ENCODE results near the gene ZCCHC17. TPM values are rescaled to one million over a fixed set of nuclear protein-coding genes. Genes with fewer than 3 reads are reported as not detected.

The ZCCHC17 gene
- total RNA-seq, 2 experiments from 2014 or later = 23.6 to 24.4 TPM

DNA sequence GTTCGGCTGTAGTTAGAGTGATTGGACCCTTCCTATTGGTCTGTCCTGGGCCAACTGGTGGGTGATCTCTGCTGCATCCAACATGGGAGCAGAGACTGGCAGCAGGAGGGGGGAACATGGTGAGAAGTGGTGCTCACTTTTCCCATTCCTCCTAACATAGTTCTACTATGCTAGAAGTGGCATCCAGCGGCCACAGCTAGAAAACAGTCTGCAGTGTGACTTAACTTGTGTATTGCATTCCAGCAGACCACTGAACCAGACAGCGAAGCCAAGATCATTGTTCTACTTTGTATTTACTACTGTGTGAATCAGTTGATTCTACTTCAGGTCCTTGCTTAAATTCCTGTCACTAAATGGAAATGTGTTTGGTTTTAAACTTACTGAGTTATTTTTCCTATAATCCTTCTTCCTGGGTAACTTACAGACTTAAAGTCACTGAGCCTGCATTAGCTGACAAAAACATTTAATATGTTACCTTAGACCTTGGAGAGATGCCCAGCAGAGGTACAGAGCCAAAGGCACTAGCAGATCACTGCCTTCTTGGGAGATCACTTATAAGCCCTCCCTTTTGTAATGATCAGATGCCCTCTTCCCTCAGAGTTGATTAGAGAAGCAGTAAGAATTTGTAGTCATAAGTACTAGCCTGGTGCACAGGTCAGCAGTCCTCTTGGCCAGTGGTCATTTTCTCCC is 67.9 kb downstream of the ZCCHC17 start:
- Mint-ChIP-seq H3K27ac (no peak overlapping the region), H3K4me1 (peaks cover 1% of the 10 kb centered on the region), H3K27me3 (no peaks in the 10 kb centered on the region), H3K9me3 (no peaks in the 10 kb centered on the region), H3K36me3 (peaks cover 12% of the 10 kb centered on the region), H3K4me3 (no peak overlapping the region)
- DNase-seq = no peak
- POLR2A ChIA-PET = no interaction called here
- ATAC-seq (ENCODE audit: low read depth) = no peak

DNA sequence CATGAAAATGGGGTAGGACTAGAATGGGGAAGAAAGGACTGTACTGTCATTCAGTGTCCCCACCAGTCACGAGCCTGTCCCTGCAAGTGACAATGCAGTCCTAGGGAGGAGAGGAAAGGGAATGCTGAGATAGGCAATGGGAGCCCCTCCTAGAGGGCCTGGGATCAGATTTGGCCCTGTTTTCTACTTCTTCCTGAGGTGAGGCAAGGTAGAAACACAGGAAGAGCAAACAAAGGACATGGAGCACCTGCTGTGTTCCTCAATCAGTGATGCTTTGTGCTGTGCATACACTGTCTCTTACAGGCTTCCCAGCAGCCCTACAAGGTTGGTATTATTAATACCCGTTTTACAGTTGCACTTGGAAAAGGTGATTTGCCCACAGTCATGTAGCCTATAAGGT is 70.0 kb downstream of the ZCCHC17 start:
- Mint-ChIP-seq H3K27ac (no peak overlapping the region), H3K4me1 (peaks cover 1% of the 10 kb centered on the region), H3K4me3 (no peak overlapping the region), H3K9me3 (no peaks in the 10 kb centered on the region), H3K27me3 (no peaks in the 10 kb centered on the region), H3K36me3 (peaks cover 12% of the 10 kb centered on the region)
- POLR2A ChIA-PET = no interaction called here
- DNase-seq = no peak
- ATAC-seq (ENCODE audit: low read depth) = no peak

DNA sequence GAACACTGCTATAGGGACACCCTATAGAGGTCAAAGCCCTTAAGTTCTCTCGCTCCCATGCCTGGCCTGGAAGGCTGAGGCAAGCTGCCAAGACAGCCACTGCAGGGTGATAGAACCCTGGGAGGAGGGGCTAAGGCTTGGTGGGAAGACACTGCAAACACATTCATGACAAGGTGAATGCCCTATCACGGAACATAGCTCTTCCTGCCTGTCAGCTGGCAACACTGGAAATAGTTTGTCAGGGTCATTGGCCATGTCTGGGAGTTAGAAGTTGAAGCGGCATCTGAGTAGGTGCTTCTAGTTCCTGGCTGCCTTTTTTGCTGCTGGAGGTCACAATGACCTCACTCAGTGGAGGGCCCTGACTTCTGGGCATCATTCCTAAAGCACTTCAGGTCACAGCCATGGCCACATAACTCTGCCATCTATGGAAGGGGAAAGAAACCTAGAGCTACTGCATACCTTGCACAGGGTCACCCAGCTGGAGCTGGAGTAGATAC is 71.8 kb downstream of the ZCCHC17 start:
- Mint-ChIP-seq H3K4me3 (no peak overlapping the region), H3K9me3 (no peaks in the 10 kb centered on the region), H3K4me1 (peaks cover 13% of the 10 kb centered on the region), H3K36me3 (peaks cover 12% of the 10 kb centered on the region), H3K27me3 (peaks cover 3% of the 10 kb centered on the region), H3K27ac (no peak overlapping the region)
- POLR2A ChIA-PET = no interaction called here
- no peak for ATAC-seq (ENCODE audit: low read depth)
- no peak for DNase-seq

DNA sequence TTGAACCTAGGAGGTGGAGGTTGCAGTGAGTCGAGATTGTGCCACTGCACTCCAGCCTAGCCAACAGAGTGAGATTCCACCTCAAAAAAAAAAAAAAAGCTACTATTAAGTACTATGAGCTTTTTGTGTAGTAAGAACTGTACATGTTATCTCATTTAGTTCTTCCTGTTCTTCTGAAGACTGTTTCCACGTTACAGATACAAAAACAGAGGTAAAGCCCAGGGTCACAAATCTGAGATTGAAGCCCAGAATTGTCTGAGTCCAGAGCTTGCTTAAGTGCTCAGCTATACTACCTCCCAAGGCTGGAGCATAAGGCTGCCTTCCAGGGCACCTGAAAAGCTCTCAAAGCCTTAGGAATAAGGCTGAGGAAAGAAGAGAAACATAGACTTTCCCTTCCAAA is 73.2 kb downstream of the ZCCHC17 start:
- DNase-seq (no peak), ATAC-seq (ENCODE audit: low read depth) (no peak)
- H3K27me3 Mint-ChIP-seq = peaks cover 3% of the 10 kb centered on the region
- no peak overlapping the region for H3K4me3 Mint-ChIP-seq
- no peak overlapping the region for H3K27ac Mint-ChIP-seq
- POLR2A ChIA-PET = no interaction called here
- peaks cover 15% of the 10 kb centered on the region for H3K4me1 Mint-ChIP-seq
- peaks cover 6% of the 10 kb centered on the region for H3K36me3 Mint-ChIP-seq
- no peaks in the 10 kb centered on the region for H3K9me3 Mint-ChIP-seq

DNA sequence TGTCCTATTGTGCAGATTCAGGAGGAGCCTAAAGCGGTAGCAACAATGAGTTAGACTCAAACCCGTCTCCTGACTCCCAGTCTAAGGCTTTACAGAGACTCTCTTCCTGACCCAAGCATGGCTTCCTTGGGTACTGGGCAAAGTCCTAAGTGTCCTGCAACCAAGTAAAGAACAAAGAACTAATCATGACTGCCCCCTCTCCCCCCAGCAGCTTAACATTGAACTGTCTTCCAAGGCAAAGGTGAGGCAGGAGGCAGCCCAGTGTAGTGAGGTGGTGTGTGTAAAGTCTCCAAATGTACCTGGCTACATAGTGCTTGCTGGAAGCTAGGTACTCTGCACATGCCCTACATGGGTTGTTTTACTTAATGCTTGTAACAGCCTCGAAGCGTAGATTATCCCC is 73.7 kb downstream of the ZCCHC17 start:
- POLR2A ChIA-PET = no interaction called here
- ATAC-seq (ENCODE audit: low read depth) (no peak), DNase-seq (no peak)
- Mint-ChIP-seq H3K4me3 (no peak overlapping the region), H3K9me3 (no peaks in the 10 kb centered on the region), H3K27ac (no peak overlapping the region), H3K4me1 (peaks cover 15% of the 10 kb centered on the region), H3K36me3 (peaks cover 3% of the 10 kb centered on the region), H3K27me3 (peaks cover 3% of the 10 kb centered on the region)

DNA sequence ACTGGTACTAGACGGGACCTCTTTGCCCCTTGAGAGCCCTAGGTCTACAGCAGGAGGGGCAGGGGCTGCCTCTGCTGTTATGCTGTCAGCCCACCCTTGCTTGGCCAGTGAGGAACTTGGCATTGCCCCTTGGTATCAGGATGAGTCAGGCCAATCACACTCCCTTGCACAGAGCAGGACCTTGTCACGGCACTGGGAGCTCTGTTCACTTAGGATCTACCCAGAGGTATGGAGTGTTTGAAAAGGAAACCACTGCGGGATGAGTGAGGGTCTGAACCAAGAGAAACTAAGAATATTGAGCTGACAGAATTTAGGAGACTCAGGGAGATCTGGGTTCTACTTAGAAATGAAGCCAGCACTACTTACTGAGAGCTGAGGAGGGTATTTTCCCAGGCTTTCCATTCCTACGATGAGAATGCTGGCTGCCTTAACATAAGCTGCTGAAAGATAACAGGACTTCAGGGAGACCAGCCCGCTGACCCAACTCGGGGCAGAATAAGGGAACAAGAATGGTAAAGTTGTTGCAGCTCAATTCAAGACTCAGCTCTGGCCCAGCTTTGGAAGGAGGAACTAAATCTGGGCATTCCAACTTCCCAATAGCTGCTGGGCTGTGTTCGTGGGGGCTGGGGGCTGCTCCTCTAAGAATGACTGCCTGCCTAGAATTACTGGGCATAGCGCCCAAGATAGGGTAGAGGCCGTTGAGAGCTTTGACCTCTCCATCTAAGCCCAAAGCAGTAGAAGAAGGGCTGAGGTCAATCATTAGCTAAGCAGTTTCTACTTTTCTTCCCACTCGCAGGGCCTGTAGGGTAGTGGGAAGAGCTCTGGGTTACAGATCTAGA is 74.5 kb downstream of the ZCCHC17 start:
- no peaks in the 10 kb centered on the region for H3K9me3 Mint-ChIP-seq
- peaks cover 18% of the 10 kb centered on the region for H3K4me1 Mint-ChIP-seq
- ATAC-seq (ENCODE audit: low read depth) (no peak), DNase-seq (no peak)
- no peak overlapping the region for H3K27ac Mint-ChIP-seq
- H3K4me3 Mint-ChIP-seq = no peak overlapping the region
- POLR2A ChIA-PET = interaction anchor here (0.6 kb wide), 1 partner anchor 8 kb away, joined by 4 read pairs; no protein-coding TSS in a partner anchor
- H3K36me3 Mint-ChIP-seq = no peaks in the 10 kb centered on the region
- H3K27me3 Mint-ChIP-seq = peaks cover 3% of the 10 kb centered on the region

DNA sequence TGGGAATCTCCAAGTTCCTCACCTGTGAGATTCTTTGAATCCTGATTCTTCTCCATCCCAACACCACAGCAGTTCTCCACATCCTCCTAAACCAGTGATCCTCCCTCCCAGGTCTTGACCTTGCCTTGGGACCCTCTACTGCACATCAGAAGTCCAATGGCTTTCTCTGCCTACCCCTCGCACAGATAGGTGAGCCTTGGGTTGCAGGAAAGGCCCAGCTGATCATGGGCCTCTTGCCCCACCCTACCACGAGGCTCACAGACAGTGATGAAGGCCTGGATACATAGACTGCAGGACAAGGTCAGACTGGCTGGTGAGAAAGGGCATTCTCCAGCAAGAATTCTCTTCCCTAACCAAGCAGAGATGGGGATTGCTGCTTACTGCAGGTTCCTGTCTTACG is 75.2 kb downstream of the ZCCHC17 start:
- peaks cover 22% of the 10 kb centered on the region for H3K4me1 Mint-ChIP-seq
- no peaks in the 10 kb centered on the region for H3K9me3 Mint-ChIP-seq
- no peaks in the 10 kb centered on the region for H3K36me3 Mint-ChIP-seq
- POLR2A ChIA-PET = no interaction called here
- H3K4me3 Mint-ChIP-seq = no peak overlapping the region
- peaks cover 3% of the 10 kb centered on the region for H3K27me3 Mint-ChIP-seq
- ATAC-seq (ENCODE audit: low read depth) (no peak), DNase-seq (no peak)
- H3K27ac Mint-ChIP-seq = no peak overlapping the region

DNA sequence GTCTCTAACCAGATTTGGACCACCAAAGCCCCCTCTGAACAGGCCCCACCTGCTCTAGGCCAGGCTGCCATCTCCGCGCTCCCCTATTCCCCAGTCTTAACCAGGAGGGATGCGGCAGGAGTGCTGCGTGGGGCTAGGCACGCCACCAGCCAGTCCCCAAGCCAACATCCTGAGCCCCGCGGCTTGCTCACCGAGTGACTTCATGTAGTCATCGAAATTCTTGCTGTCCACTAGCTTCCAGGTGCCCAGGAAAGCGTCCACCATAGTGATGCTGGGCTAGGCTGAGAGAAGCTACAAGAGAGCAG is 75.9 kb downstream of the ZCCHC17 start:
- Mint-ChIP-seq H3K36me3 (no peaks in the 10 kb centered on the region), H3K27me3 (peaks cover 3% of the 10 kb centered on the region), H3K4me1 (peaks cover 22% of the 10 kb centered on the region), H3K27ac (no peak overlapping the region), H3K9me3 (no peaks in the 10 kb centered on the region), H3K4me3 (peak overlapping the region; percentile 20)
- POLR2A ChIA-PET = no interaction called here
- no peak for ATAC-seq (ENCODE audit: low read depth)
- DNase-seq = no peak

DNA sequence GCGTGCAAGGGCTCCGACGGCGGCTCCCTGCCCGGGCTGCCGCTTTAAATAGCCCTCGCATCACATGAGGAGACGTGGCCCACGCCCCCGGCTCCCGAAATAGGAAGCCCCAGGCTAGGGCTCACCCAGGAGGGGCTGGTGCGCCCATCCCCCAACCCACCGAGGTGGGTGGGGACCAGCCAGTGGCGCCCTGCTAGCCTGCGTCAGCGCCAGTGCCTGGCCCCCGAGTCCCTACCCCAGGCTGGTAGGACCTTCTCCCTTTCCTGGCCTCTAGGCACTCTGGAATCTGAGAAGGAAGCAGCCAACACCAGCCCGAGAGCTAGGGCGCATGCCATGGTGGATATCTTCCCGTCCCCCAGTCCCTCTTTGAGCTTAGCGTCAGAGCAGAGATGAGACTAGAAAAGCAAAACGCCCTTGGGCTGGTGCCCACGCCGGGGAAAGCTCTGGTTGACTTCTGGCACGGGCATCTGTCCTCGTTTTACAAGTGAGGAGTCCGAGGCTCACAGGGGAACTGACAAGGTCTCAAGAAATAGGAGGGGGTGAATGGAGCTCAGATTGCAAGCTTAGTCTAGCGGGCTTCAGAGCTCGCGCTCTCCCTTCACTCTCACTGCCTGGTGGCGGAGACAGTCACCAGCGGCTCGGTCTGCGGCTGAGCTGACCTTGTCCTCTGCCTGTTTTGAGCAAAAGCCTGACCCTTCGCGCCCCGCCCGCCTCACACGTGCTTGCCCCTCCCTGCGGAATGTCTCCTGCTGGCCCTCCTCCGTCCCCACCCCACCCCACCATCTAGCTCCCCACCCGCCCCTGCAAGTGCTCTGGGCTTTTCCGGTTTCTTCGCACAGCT is 76.4 kb downstream of the ZCCHC17 start, which contains the start of gene FABP3:
FABP3 (minus strand) TSS at position 21 of the 841 bp plus-strand sequence. CDS start 62 bp downstream, outside the sequence.
- Mint-ChIP-seq H3K9me3 (no peaks in the 10 kb centered on the region), H3K36me3 (no peaks in the 10 kb centered on the region), H3K27ac (peak within 1 kb of the TSS; percentile 88), H3K4me3 (peak within 1 kb of the TSS; percentile 87), H3K27me3 (peaks cover 3% of the 10 kb centered on the region), H3K4me1 (peaks cover 21% of the 10 kb centered on the region)
- POLR2A ChIA-PET = interaction anchor here (0.5 to 1.3 kb wide), 6 partner anchors 76 to 700 kb away, joined by 3 to 6 read pairs (median 4); partner anchors contain the start of genes PEF1, SNRNP40, TMEM39B and ZCCHC17
- ATAC-seq (ENCODE audit: low read depth) (peak; percentile 63), DNase-seq (peak; percentile 55)

DNA sequence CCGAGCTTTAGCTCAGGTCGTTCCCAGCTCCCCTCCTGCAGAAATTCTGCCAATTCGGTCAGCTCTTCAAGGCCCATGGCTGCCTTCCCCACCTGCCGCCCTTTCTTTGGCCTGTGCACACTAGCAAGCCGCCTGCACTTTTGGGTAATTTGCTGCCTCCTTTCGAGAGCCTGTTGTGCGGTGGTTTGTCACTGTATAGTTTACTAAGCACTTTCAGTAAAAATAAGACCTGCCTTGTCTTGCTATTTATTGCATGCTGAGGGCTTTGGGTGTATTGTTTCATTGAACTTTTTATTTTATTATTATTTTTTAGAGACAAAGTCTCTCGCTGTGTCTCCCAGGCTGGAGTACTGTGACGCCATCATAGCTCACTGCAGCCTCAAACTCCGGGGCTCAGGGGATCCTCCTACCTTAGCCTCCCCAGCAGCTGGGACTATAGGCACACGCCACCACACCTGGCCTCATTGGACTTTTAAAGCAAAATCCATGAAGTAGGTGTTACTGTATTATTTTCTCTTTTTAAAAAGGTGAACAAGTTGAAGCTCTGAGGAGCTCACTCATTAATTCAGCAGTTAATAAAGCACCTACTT is 77.2 kb downstream of the ZCCHC17 start:
- Mint-ChIP-seq H3K36me3 (no peaks in the 10 kb centered on the region), H3K9me3 (no peaks in the 10 kb centered on the region), H3K27me3 (peaks cover 3% of the 10 kb centered on the region), H3K27ac (peak overlapping the region; percentile 88), H3K4me1 (peaks cover 21% of the 10 kb centered on the region), H3K4me3 (peak overlapping the region; percentile 87)
- ATAC-seq (ENCODE audit: low read depth) (no peak), DNase-seq (no peak)
- POLR2A ChIA-PET = interaction anchor here (0.5 to 1.3 kb wide), 5 partner anchors 77 to 363 kb away, joined by 3 to 6 read pairs (median 4); partner anchors contain the start of genes PEF1, SNRNP40 and ZCCHC17

DNA sequence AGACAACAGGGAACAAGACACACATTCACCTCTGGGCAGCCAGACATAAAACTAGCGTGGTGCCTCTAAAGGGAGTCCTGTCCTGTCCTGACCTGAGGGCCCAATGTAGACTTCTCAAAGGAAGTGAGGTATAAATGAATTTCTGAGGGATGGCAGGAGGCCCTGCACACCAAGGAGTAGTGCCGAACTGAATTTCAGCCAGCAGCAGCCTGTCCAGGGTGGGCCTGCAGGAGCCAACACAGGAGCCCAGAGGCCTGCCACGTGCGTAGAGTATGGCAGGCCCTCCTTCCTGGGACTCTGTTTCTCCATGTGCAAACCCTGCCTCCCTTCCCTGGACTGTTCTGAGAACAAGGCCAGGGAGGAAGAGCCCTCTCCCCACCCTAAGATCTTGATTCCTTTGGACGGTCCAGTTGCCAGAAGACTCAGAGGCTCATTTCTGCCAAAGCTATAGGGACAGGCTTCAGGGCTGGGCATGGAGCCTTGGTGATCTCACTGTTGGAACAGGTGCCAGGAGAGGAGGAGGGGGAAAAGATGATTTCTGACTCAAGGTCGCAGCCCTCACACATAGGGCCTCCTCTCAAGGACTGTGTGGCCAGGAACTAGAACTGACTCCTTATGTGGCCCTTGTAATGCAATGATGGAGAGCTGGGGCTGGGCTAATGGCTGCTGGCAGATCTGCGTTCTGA is 77.8 kb downstream of the ZCCHC17 start:
- peaks cover 21% of the 10 kb centered on the region for H3K4me1 Mint-ChIP-seq
- POLR2A ChIA-PET = no interaction called here
- no peaks in the 10 kb centered on the region for H3K9me3 Mint-ChIP-seq
- no peak overlapping the region for H3K27ac Mint-ChIP-seq
- no peaks in the 10 kb centered on the region for H3K36me3 Mint-ChIP-seq
- no peak for ATAC-seq (ENCODE audit: low read depth)
- H3K27me3 Mint-ChIP-seq = peaks cover 3% of the 10 kb centered on the region
- no peak for DNase-seq
- no peak overlapping the region for H3K4me3 Mint-ChIP-seq

DNA sequence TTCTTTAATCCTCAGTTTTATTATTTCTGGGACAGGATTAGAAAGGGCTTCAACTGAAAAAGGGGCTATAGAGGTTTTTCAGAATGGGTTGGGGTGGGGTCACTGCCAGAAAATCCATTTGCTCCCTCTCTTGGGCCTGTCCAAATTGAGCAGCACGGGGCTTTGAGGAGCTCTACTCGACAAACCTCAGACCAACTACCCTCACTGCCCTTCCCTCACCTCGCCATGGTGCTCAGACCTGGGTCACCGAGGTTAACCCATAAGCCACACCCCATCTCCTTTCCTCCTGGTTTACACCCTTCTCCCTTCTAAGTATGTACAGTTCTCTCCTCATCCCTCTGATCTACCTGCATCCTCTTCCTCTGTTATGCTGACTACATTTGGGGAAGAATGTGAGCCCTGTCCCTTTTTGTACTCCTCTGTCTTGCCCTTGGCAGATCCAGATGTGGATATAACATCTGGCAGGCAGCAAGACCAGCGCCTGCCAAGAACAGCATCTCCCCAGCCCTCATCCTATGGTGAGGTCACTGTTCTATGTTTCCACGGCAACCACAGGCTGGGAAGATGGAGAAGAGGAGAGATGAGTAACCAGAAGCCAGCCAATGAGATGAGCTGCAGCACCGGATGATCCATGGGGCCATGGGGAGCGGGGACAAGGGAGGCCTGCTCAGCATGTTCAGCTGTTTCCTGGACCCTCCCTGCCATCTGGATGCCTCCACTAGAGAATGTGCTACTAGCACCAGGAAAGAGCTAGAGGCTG is 79.7 kb downstream of the ZCCHC17 start:
- H3K27me3 Mint-ChIP-seq = peaks cover 8% of the 10 kb centered on the region
- H3K27ac Mint-ChIP-seq = no peak overlapping the region
- no peak for ATAC-seq (ENCODE audit: low read depth)
- no peak for DNase-seq
- POLR2A ChIA-PET = interaction anchor here (0.6 kb wide), 1 partner anchor 118 kb away, joined by 5 read pairs; no protein-coding TSS in a partner anchor
- H3K4me1 Mint-ChIP-seq = peaks cover 21% of the 10 kb centered on the region
- H3K9me3 Mint-ChIP-seq = no peaks in the 10 kb centered on the region
- no peaks in the 10 kb centered on the region for H3K36me3 Mint-ChIP-seq
- H3K4me3 Mint-ChIP-seq = no peak overlapping the region

Data from activated naive CD8-positive, alpha-beta T cell treated with anti-CD3 and anti-CD28 coated beads, Interleukin-2, amount 10 ng/mL, durations not matched to agents 7 days and 5 days (primary cell).